T follicular helper cell (primary cell): Measurements from ENCODE around the gene ATAD3A.
"Not testable (repeated sequence)": the region's sequence is repeated elsewhere in the genome, so short reads cannot be mapped to it uniquely, and the experiment has no call there.

Experiments
- DNase-seq: peaks from one replicate; pipeline ENCODE4 v3.0.0-alpha.2; 2020; ENCODE audit warnings: low read depth

The ATAD3A gene

GRCh38 chr1:1489861-1490260 is 22.1 kb upstream of the ATAD3A start:
- no peak for DNase-seq

- no peak for DNase-seq
Observed at GRCh38 chr1:1490633-1491230, 21.2 kb upstream of the ATAD3A start.

DNA sequence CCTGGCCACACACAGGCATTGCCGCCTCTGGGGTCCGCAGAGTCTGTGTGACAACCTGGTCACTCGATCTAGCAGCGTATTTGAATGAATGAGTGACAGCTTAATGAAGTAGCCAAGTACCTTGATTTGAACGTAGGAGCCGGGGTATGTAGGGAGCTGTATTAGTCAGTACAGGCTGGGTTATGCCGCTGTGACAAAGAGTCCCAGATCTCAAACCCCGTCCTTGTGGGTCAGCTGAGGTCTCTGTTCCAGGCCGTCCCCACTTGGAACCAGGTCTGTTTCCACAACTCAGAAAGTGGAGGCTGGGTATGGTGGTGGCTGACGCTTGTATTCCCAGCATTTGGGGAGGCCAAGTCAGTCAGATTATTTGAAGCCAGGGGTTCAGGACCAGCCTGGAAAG is 20.4 kb upstream of the ATAD3A start:
- no peak for DNase-seq

DNA sequence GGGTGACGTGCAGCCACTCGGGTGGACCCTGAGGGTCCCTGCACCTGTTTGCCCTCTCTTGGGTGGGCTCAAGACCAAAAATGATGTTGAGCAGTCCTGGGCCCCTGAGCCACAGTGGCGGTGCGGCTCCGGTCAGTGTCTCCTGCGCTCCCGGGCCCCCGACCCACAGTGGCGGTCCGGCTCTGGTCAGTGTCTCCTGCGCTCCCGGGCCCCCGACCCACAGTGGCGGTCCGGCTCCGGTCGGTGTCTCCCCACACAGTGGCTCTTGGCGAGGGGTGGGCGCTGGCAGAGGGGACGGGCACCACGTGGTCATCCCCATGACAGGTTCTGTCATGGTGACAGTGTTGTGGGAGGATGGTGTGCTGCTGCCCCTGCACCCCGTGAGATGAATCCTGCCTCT is 17.7 kb upstream of the ATAD3A start:
- not testable (repeated sequence) for DNase-seq

DNA sequence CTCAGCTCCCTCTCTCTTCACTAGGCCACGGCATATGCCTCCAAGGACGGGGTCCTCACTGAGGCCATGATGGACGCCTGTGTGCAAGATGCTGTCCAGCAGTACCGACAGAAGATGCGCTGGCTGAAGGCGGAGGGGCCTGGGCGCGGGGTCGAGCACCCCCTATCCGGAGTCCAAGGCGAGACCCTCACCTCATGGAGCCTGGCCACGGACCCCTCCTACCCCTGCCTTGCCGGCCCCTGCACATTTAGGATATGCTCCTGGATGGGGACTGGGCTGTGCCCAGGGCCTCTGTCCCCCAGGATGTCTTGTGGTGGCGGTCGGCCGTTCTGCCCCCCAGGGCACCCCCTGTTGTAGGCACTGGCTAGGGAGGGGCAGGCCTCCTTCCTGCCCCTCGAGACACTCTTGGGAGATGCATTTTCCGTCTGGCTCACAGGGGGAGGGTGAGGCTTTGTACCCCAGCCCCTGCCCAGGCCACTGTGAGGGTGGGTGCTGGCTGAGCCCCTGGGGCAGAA is 16.4 kb upstream of the ATAD3A start:
- not testable (repeated sequence) for DNase-seq

GRCh38 chr1:1504777-1505365 is 7.1 kb upstream of the ATAD3A start:
- DNase-seq: peak; percentile 56

GRCh38 chr1:1505366-1505798 is 6.6 kb upstream of the ATAD3A start:
- DNase-seq: not testable (repeated sequence)

GRCh38 chr1:1505801-1506200 is 6.2 kb upstream of the ATAD3A start:
- DNase-seq: not testable (repeated sequence)

DNA sequence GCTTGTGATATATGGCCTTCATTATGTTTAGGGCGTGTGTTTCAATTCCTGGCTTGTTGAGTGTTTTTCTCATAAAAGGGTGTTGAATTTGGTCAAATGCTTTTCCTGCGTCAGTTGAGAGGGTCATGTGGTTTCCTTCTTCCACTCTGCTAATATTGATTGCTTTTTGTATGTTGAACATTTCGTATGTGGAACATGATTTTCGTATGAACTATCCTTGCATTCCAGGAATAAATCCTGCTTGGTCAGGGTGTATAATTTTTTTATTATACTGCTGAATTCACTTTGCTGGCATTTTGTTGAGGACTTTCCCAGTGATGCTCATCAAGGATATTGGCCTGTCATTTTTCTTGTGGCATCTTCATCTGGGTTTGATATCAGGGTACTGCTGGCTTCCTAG is 4.7 kb upstream of the ATAD3A start:
- DNase-seq: no peak

DNA sequence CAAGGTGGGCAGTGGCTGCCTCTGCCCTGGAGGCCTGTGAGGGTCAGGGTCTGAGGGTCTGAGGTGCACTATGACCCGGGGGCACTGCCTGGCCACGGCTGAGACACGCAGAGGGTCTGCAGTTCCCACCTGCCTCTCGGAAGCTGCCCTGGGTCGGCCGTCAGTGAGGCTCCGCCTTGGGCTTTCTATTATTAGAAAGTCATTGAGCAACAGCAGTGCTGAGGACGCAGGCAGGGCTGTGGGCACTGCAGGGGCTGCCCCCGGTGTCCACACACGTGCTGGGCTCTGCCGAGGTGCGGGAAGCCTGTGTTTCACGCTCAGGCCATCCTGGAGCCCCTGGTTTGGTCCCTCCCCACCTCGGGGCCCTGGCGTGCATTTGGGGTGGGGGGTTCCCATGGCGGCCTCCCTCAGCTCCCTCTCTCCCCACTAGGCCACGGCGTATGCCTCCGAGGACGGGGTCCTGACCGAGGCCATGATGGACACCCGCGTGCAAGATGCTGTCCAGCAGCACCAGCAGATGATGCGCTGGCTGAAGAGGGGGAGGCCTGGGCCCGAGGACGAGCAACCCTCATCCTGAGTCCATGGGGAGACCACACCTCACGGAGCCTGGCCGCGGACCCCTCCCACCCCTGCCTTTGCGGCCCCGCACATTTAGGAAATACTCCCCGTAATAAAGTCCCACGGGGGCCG is 3.0 kb upstream of the ATAD3A start:
- not testable (repeated sequence) for DNase-seq

GRCh38 chr1:1509465-1509850 is 2.5 kb upstream of the ATAD3A start:
- not testable (repeated sequence) for DNase-seq

- no peak for DNase-seq
Observed at GRCh38 chr1:1510912-1511532, 940 bp upstream of the ATAD3A start.

- not testable (repeated sequence) for DNase-seq
Observed at GRCh38 chr1:1512425-1512824, 463 bp downstream of the ATAD3A start.

DNA sequence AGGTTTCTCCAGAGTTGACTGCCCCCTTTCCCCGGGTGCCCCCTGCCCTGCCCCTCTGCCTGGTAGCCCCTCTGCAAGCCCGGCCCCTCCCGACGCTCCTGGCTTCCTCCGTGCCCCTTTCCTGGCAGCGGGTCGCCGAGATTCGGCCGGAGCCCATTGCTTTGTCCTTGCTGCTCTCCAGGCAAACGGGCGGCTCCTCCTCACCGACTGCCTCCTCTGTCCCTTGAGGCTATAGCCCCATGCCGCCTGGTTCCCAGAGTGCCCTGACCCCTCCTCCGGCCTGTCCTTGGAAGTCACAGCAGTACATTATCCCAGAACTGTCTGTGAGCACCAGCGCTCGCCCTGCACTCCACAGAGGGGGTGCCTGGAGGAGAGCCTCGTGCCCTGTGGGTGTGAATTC is 1.7 kb downstream of the ATAD3A start:
- not testable (repeated sequence) for DNase-seq

- DNase-seq: not testable (repeated sequence)
Observed at GRCh38 chr1:1514376-1514775, 2.4 kb downstream of the ATAD3A start.

DNA sequence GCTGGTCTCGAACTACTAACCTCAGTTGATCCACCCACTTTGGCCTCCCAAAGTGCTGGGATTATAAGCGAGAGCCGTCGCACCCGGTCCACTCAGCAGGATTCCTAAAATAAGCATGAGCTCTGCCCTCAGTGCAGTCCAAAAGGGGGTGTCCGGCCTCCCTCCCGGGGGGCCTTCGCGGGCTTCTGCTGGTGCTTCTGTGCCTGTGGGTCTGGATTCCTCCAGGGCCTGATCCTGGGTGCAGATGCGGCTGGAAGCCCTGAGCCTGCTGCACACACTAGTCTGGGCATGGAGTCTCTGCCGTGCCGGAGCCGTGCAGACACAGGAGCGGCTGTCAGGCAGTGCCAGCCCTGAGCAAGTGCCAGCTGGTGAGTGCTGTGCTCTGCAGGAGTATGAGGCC is 5.0 kb downstream of the ATAD3A start:
- not testable (repeated sequence) for DNase-seq

GRCh38 chr1:1517973-1518620 is 6.1 kb downstream of the ATAD3A start:
- no peak for DNase-seq

GRCh38 chr1:1518621-1519007 is 6.7 kb downstream of the ATAD3A start:
- not testable (repeated sequence) for DNase-seq

GRCh38 chr1:1519805-1520505 is 8.0 kb downstream of the ATAD3A start:
- DNase-seq: not testable (repeated sequence)

GRCh38 chr1:1521331-1521730 is 9.4 kb downstream of the ATAD3A start:
- DNase-seq: no peak

DNA sequence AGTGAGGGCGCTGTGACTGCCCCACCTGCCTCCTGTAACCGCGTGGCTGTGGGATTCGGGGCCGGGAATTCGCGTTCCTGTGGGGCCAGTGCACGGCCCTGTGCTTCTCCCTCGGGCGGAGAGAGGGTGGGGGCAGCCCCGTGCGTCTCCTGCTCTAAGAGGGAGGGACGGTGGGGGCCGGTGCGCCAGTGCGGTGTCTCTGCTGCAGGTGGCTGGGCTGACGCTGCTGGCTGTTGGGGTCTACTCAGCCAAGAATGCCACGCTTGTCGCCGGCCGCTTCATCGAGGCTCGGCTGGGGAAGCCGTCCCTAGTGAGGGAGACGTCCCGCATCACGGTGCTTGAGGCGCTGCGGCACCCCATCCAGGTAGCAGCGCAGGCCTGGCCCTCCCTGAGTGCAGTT is 10.6 kb downstream of the ATAD3A start:
- not testable (repeated sequence) for DNase-seq
